ENCODE measurements around the gene ANKRD44.

The ANKRD44 gene

GRCh38 chr2:197207598-197207997 lies 103.0 kb downstream of the ANKRD44 start:
- no peak for DNase-seq (ENCODE audit: low read depth in 2 of 2)

GRCh38 chr2:197207106-197207505 lies 103.5 kb downstream of the ANKRD44 start:
- no peak for DNase-seq (ENCODE audit: low read depth in 2 of 2)

- DNase-seq (ENCODE audit: low read depth in 2 of 2), result peak; percentile 34 to 41
Measured at GRCh38 chr2:197205585-197206215, 104.9 kb downstream of the ANKRD44 start.

- no peak for DNase-seq (ENCODE audit: low read depth in 2 of 2)
Measured at GRCh38 chr2:197204519-197205250, 105.9 kb downstream of the ANKRD44 start.

- no peak for DNase-seq (ENCODE audit: low read depth in 2 of 2)
Measured at GRCh38 chr2:197201874-197202273, 108.7 kb downstream of the ANKRD44 start.

GRCh38 chr2:197200762-197201058 lies 109.9 kb downstream of the ANKRD44 start:
- no peak for DNase-seq (ENCODE audit: low read depth in 2 of 2)

GRCh38 chr2:197200051-197200761 lies 110.4 kb downstream of the ANKRD44 start:
- DNase-seq (ENCODE audit: low read depth in 2 of 2), result no peak

GRCh38 chr2:197198890-197199289 lies 111.7 kb downstream of the ANKRD44 start:
- DNase-seq (ENCODE audit: low read depth in 2 of 2), result peak; percentile 63 to 75

GRCh38 chr2:197197895-197198311 lies 112.7 kb downstream of the ANKRD44 start:
- DNase-seq (ENCODE audit: low read depth in 2 of 2), result no peak

GRCh38 chr2:197196541-197197180 lies 113.9 kb downstream of the ANKRD44 start:
- no peak for DNase-seq (ENCODE audit: low read depth in 2 of 2)

- DNase-seq (ENCODE audit: low read depth in 2 of 2), result no peak
Measured at GRCh38 chr2:197195518-197195917, 115.1 kb downstream of the ANKRD44 start.

- DNase-seq (ENCODE audit: low read depth in 2 of 2), result no peak
Measured at GRCh38 chr2:197191940-197192322, 118.6 kb downstream of the ANKRD44 start.

GRCh38 chr2:197191177-197191939 lies 119.2 kb downstream of the ANKRD44 start:
- no peak for DNase-seq (ENCODE audit: low read depth in 2 of 2)

- no peak for DNase-seq (ENCODE audit: low read depth in 2 of 2)
Measured at GRCh38 chr2:197190100-197190432, 120.5 kb downstream of the ANKRD44 start.

- DNase-seq (ENCODE audit: low read depth in 2 of 2), result no peak
Measured at GRCh38 chr2:197189426-197190099, 121.0 kb downstream of the ANKRD44 start.

GRCh38 chr2:197185676-197186075 lies 124.9 kb downstream of the ANKRD44 start:
- no peak for DNase-seq (ENCODE audit: low read depth in 2 of 2)

GRCh38 chr2:197184959-197185586 lies 125.5 kb downstream of the ANKRD44 start:
- DNase-seq (ENCODE audit: low read depth in 2 of 2), result no peak

GRCh38 chr2:197183355-197183754 lies 127.2 kb downstream of the ANKRD44 start:
- DNase-seq (ENCODE audit: low read depth in 2 of 2), result no peak

- DNase-seq (ENCODE audit: low read depth in 2 of 2), result no peak
Measured at GRCh38 chr2:197182668-197183067, 127.9 kb downstream of the ANKRD44 start.

- DNase-seq (ENCODE audit: low read depth in 2 of 2), result no peak
Measured at GRCh38 chr2:197181491-197181890, 129.1 kb downstream of the ANKRD44 start.

Measured in activated CD4-positive, alpha-beta T cell treated with anti-CD3 and anti-CD28 coated beads for 24 hours (primary cell).